HG02938 (cell line): Measurements from ENCODE around the gene ARMC3.
"Not testable (repeated sequence)": the region's sequence is repeated elsewhere in the genome, so short reads cannot be mapped to it uniquely, and the experiment has no call there.

Source experiments
- ATAC-seq: cut with Tn5 transposase; IDR thresholded peaks from one replicate; pipeline ENCODE4 v1.9.1; 2021; ENCODE audit warnings: mild to moderate bottlenecking, moderate library complexity; ENCODE audit not compliant: unreplicated experiment

ARMC3 gene

GRCh38 chr10:23069019-23069815, 141.4 kb downstream of the ARMC3 start:
- ATAC-seq: peak; percentile 47

DNA sequence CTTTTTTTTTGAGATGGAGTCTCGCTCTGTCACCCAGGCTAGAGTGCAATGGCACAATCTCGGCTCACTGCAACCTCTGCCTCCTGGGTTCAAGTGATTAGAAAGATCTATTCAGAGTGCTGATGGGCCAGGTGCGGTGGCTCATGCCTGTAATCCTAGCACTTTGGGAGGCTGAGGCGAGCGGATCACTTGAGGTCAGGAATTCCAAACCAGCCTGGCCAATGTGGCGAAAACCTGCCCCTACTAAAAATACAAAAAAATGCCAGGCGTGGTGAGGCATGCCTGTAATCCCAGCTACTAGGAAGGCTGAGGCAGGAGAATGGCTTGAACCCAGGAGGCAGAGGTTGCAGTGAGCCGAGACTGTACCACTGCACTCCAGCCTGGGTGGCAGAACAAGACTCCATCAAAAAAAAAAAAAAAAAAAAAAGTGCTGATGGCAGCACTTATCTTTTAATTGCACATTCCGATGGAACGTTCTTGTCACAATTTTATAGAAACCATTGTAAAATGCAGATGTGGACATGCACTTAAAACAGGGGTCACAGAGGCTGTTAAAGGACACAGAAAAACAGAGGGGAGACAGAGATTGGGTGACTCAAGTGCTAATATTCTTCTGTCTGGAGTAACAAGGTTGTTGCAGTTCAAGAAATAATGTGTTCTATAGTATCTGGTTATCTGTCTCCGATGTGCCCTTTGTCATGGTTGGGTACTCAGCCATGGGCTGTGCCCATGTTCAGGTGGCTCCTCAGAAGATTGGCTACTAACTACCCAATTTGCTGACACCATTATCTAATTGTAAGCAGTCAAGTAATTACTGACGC, 142.4 kb downstream of the ARMC3 start:
- ATAC-seq: not testable (repeated sequence)

GRCh38 chr10:23070913-23071218, 143.0 kb downstream of the ARMC3 start:
- ATAC-seq: no peak

DNA sequence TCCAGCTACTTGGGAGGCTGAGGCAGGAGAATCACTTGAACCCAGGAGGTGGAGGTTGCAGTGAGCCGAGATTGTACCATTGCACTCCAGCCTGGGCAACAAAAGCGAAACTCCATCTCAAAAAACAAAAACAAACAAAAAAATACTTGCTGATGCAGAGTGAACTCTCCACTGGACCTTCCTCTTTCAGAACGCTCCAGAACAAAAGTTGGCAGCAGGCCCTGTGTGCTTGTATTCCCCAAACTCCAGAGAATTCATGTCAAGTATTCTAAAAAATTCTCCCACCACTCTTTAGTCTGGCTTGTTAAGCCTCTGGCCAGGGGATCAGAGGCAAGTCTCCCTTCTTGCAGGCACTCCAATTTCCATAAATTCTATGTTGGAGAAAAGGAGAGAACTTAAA, 144.7 kb downstream of the ARMC3 start:
- ATAC-seq: not testable (repeated sequence)

- no peak for ATAC-seq
These were observed 145.7 kb downstream of the ARMC3 start for GRCh38 chr10:23073527-23073926.

GRCh38 chr10:23075672-23076071, 147.8 kb downstream of the ARMC3 start:
- ATAC-seq: no peak

GRCh38 chr10:23078114-23078513, 150.3 kb downstream of the ARMC3 start:
- no peak for ATAC-seq

DNA sequence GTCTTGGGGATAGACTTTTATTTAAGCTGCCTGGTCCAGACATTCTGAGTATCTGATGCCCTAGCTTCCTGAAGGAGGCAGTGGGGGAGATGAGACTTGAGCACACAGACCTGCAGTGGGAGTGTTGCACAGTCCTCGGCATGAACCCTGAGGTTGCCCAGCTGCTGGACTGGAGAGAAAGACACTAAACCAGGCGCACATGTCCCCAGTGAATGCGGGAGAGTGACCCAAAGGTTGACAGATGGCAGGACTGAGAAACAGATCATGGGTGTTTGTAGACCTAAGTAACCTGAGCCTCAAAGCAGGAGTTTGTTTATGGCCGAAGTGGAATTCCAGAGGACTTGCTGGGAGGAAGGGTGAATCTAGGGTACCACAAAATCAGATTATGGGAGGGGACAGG, 151.8 kb downstream of the ARMC3 start:
- no peak for ATAC-seq

- ATAC-seq: no peak
These were observed 152.4 kb downstream of the ARMC3 start for GRCh38 chr10:23080262-23080661.

- ATAC-seq: no peak
These were observed 153.4 kb downstream of the ARMC3 start for GRCh38 chr10:23081221-23081750.

DNA sequence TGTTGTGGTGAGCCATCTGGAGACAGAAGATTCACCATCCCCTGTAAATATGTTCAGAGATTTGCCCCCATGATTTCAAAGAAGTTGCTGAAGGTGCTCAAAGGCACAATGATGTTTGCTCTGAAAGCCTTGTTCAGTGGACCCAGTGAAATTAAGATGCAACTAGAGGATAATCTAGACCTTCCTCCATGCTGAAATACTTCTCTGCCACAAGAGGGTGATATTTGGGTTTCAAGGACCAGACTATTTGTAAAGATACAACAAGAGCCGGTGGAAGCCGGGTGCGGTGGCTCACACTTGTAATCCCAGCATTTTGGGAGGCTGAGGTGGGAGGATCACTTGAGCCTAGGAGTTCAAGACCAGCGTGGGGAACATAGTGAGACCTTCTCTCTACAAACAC, 154.0 kb downstream of the ARMC3 start:
- no peak for ATAC-seq
